ENCODE results near the gene RYR1.

DNA sequence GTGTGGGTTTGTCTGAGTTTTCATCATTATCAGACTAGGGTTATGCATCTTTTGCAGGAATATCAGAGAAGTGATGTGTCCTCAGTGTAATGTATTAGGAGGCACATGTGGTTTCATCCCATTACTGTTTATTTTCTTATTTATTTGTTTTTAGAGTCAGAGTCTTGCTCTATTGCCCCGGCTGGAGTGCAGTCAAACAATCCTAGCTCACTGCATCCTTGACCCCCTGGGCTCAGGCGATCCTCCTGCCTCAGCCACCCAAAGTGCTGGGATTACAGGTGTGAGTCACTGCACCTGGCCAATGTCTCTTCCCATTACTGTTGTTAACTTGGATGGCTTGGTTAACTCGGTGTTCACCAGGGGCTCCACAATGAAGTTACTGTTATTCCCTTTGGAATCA, 116.9 kb downstream of the RYR1 start:
- TF ChIP-seq, protein P1, sequence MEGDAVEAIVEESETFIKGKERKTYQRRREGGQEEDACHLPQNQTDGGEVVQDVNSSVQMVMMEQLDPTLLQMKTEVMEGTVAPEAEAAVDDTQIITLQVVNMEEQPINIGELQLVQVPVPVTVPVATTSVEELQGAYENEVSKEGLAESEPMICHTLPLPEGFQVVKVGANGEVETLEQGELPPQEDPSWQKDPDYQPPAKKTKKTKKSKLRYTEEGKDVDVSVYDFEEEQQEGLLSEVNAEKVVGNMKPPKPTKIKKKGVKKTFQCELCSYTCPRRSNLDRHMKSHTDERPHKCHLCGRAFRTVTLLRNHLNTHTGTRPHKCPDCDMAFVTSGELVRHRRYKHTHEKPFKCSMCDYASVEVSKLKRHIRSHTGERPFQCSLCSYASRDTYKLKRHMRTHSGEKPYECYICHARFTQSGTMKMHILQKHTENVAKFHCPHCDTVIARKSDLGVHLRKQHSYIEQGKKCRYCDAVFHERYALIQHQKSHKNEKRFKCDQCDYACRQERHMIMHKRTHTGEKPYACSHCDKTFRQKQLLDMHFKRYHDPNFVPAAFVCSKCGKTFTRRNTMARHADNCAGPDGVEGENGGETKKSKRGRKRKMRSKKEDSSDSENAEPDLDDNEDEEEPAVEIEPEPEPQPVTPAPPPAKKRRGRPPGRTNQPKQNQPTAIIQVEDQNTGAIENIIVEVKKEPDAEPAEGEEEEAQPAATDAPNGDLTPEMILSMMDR (IDR thresholded peaks at IDR 0.05; ENCODE audit: low read length): no peak
- TF ChIP-seq EZH2 (optimal IDR thresholded peaks at IDR 0.05; ENCODE audit: low read depth, low read length): no peak

Data from MM.1S (cell line).